ENCODE measurements around the gene SLC1A1. TPM values are rescaled to one million over a fixed set of nuclear protein-coding genes. Genes with fewer than 3 reads are reported as not detected.

SLC1A1 gene
- total RNA-seq, 2 experiments from 2014 or later, result 0.11 to 0.14 TPM

GRCh38 chr9:4592295-4592694 is 102.0 kb downstream of the SLC1A1 start:
- TF ChIP-seq CTCF (IDR thresholded peaks at IDR 0.05), result no peak
- Histone ChIP-seq H3K4me3 (ENCODE audit: low read length) (no peak overlapping the region), H3K9me3 (ENCODE audit: control insufficient read depth in 1 of 2, insufficient read depth in 1 of 2, low read length in 2 of 2) (peaks cover 0 to 3% of the 10 kb centered on the region in 2 experiments), H3K27ac (ENCODE audit: low read depth in 1 of 2, low read length in 2 of 2) (no peak overlapping the region), H3K4me1 (ENCODE audit: insufficient read depth, low read length) (peaks cover 24% of the 10 kb centered on the region), H3K36me3 (ENCODE audit: insufficient read depth, low read length) (no peaks in the 10 kb centered on the region), H3K27me3 (ENCODE audit: control insufficient read depth in 1 of 2, insufficient read depth in 2 of 2, low read length in 2 of 2) (no peaks in the 10 kb centered on the region)
- peaks cover 43% of the 10 kb centered on the region for H3K4me1 Mint-ChIP-seq (ENCODE audit: low read depth)
- ChIA-PET POLR2A (interaction anchor here (1.4 kb wide), 1 partner anchor 29 kb away, joined by 3 read pairs; no protein-coding TSS in a partner anchor), CTCF (interaction anchor here (0.6 to 0.8 kb wide), 2 partner anchors 15 to 52 kb away, joined by 3 read pairs; no protein-coding TSS in a partner anchor)
- no peaks in the 10 kb centered on the region for H3K9me3 Mint-ChIP-seq
- DNase-seq, result no peak
- no peaks in the 10 kb centered on the region for H3K27me3 Mint-ChIP-seq
- H3K27ac Mint-ChIP-seq, result peak overlapping the region; percentile 1
- no peak overlapping the region for H3K4me3 Mint-ChIP-seq
- intact Hi-C loops (cut with DNase I, micrococcal nuclease), result loop anchor here in 1 of 2 experiments (5.0 to 10.0 kb wide), 3 partner anchors 40 to 1033 kb away; partner anchors contain the start of genes RIC1 and SLC1A1
- H3K36me3 Mint-ChIP-seq (ENCODE audit: low read depth), result peaks cover 5% of the 10 kb centered on the region
- ATAC-seq (ENCODE audit: poor library complexity), result no peak

GRCh38 chr9:4592886-4593285 is 102.6 kb downstream of the SLC1A1 start:
- H3K4me1 Mint-ChIP-seq (ENCODE audit: low read depth), result peaks cover 49% of the 10 kb centered on the region
- no peak overlapping the region for H3K4me3 Mint-ChIP-seq
- CTCF ChIA-PET, result interaction anchor here (0.6 kb wide), 1 partner anchor 51 kb away, joined by 3 read pairs; no protein-coding TSS in a partner anchor
- DNase-seq, result no peak
- peaks cover 0 to 3% of the 10 kb centered on the region in 2 experiments for H3K9me3 ChIP-seq (ENCODE audit: control insufficient read depth in 1 of 2, insufficient read depth in 1 of 2, low read length in 2 of 2)
- no peak for ATAC-seq (ENCODE audit: poor library complexity)
- no peaks in the 10 kb centered on the region for H3K36me3 ChIP-seq (ENCODE audit: insufficient read depth, low read length)
- H3K27me3 ChIP-seq (ENCODE audit: control insufficient read depth in 1 of 2, insufficient read depth in 2 of 2, low read length in 2 of 2), result no peaks in the 10 kb centered on the region
- H3K36me3 Mint-ChIP-seq (ENCODE audit: low read depth), result peaks cover 5% of the 10 kb centered on the region
- H3K4me1 ChIP-seq (ENCODE audit: insufficient read depth, low read length), result peaks cover 30% of the 10 kb centered on the region
- intact Hi-C loops (cut with DNase I, micrococcal nuclease), result loop anchor here in 1 of 2 experiments (5.0 to 10.0 kb wide), 3 partner anchors 41 to 1032 kb away; partner anchors contain the start of genes RIC1 and SLC1A1
- H3K9me3 Mint-ChIP-seq, result no peaks in the 10 kb centered on the region
- POLR2A ChIA-PET, result interaction anchor here (0.8 to 1.4 kb wide), 2 partner anchors 12 to 30 kb away, joined by 3 read pairs; no protein-coding TSS in a partner anchor
- H3K4me3 ChIP-seq (ENCODE audit: low read length), result no peak overlapping the region
- H3K27me3 Mint-ChIP-seq, result no peaks in the 10 kb centered on the region
- H3K27ac Mint-ChIP-seq, result no peak overlapping the region
- no peak overlapping the region for H3K27ac ChIP-seq (ENCODE audit: low read depth in 1 of 2, low read length in 2 of 2)
- TF ChIP-seq CTCF (IDR thresholded peaks at IDR 0.05), result no peak

- H3K27me3 ChIP-seq (ENCODE audit: control insufficient read depth in 1 of 2, insufficient read depth in 2 of 2, low read length in 2 of 2), result no peaks in the 10 kb centered on the region
- DNase-seq (no peak), ATAC-seq (ENCODE audit: poor library complexity) (no peak)
- Mint-ChIP-seq H3K27ac (peak overlapping the region; percentile 94), H3K4me3 (no peak overlapping the region), H3K9me3 (no peaks in the 10 kb centered on the region), H3K4me1 (ENCODE audit: low read depth) (peaks cover 54% of the 10 kb centered on the region), H3K27me3 (no peaks in the 10 kb centered on the region), H3K36me3 (ENCODE audit: low read depth) (peaks cover 5% of the 10 kb centered on the region)
- ChIA-PET POLR2A (interaction anchor here (2.3 kb wide), 1 partner anchor 1068 kb away, joined by 9 read pairs; the partner anchor contains the start of gene RFX3), CTCF (no interaction called here)
- H3K9me3 ChIP-seq (ENCODE audit: control insufficient read depth in 1 of 2, insufficient read depth in 1 of 2, low read length in 2 of 2), result peaks cover 0 to 5% of the 10 kb centered on the region in 2 experiments
- H3K27ac ChIP-seq (ENCODE audit: low read depth in 1 of 2, low read length in 2 of 2), result no peak overlapping the region
- no peak for TF ChIP-seq CTCF (IDR thresholded peaks at IDR 0.05)
- H3K36me3 ChIP-seq (ENCODE audit: insufficient read depth, low read length), result no peaks in the 10 kb centered on the region
- peaks cover 31% of the 10 kb centered on the region for H3K4me1 ChIP-seq (ENCODE audit: insufficient read depth, low read length)
- intact Hi-C loops (cut with DNase I, micrococcal nuclease), result loop anchor here in 1 of 2 experiments (5.0 to 10.0 kb wide), 3 partner anchors 42 to 1030 kb away; partner anchors contain the start of genes RIC1 and SLC1A1
- H3K4me3 ChIP-seq (ENCODE audit: low read length), result no peak overlapping the region
Measured at GRCh38 chr9:4594545-4594944, 104.3 kb downstream of the SLC1A1 start.
